GM21528 (cell line): ENCODE results near the gene USP49.

Experiments used
- ATAC-seq: cut with Tn5 transposase; IDR thresholded peaks from one replicate; pipeline ENCODE4 v1.9.1; 2021; ENCODE audit warnings: mild to moderate bottlenecking, moderate library complexity; ENCODE audit not compliant: unreplicated experiment, low FRiP score

The USP49 gene

DNA sequence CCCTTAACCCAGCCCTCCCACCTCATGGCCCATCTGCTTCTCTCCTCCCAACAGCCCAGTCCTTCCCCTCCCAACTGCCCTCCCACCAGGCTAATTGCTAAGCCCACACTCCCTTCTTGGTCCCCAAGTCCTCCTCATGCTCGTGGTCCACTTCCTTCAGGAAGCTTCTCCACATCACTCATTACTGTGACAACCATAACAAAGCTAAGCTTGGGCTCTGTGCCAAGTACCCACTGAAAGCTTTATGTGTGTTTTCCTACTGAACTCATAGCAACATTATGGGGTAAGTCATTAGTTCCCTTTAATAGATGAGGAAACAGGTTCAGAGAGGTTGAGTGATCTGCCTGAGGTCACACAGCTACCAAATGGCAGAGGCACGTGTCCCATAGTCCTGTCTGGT lies 131.7 kb downstream of the USP49 start:
- ATAC-seq: no peak

DNA sequence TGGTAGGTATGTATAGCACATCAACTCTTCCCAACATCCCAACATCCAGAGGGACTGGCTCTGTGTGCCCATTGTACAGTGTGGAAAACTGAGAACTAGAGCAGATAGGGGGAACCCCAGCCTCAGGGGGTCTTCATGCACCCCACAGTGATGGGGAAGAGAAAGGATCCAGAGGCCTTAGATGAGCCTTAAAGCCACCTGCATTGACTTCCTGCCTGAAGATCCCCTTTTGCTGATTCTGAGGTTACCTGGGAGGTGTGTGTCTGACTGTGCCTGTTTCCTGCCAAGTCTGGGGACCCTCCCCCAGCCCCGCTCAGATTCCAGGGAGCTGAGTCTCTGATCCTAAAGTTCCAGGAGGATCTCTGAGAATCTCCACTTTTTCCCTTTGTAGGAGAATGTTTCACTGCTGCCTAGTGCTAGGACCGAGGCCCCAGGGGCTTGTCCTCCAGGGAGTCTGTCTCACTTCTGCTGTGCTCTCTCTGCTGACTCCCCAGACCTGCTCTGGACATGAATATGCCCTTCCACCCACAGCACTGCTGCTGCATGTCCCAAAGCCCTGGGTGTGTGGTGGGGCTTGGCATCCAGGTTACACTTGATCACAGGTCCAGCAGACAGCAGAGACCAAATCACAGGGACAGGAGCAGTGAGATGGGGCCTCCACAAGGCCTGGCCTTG lies 135.1 kb downstream of the USP49 start:
- ATAC-seq: no peak

DNA sequence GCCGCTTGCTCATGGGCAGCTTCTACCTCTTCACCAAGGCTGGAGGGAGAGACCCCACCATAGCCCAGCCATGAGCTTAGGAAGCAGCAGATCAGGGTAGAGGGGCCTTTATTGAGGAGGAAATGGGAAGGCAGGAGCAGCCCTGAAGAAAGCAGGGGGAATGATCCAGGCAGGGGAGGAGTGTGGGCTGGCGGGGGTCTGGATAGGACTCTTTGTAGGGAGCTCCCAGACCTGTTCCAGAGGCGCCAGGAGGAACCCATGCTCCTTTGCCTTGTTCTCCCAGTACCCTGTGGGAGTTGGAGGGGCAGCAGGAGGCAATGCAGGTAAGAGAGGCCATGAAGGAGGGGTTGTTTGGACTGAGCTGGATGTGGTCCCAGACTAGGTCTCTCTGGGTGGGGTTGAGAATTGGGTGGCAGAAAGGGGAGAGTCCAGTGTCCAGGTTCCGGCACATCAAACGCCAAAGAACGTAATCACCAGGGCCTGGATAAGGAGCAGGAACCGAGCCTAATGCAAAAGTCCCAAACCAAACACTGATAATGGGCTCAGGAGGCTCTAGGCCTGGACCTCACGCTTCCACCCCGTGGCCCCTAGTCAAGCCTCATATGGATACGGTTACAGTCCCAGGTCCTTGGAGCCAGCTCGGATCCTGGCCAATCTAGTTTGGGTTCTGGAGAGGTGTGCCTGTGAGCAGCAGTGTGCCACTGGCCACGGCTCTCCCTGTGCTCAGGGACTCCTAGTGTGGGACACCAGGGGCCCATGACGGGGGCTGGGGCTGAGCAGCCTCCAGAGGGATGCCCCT lies 135.9 kb downstream of the USP49 start:
- no peak for ATAC-seq

- ATAC-seq: no peak
Observed at GRCh38 chr6:41758641-41759035, 136.5 kb downstream of the USP49 start.

GRCh38 chr6:41757931-41758640 lies 137.1 kb downstream of the USP49 start:
- ATAC-seq: no peak

DNA sequence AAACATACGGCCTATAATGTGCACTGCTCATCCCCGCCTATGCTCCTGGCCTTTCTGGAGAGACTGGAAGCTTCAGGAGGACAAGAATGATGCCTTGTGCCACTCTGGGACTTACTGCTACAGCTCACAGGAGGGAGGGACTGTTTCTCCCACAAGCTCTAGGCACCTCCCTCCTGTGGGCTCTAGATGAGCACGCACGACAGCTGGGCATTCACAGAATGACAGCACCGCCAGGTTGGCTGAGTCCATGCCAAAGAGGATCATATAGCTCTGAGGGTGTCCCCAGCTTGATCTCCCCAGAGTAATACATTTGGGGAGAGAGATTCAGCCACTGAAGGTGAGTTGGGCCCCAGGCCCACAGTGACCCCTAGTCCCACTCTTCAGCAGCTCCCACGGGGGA lies 137.9 kb downstream of the USP49 start:
- no peak for ATAC-seq

DNA sequence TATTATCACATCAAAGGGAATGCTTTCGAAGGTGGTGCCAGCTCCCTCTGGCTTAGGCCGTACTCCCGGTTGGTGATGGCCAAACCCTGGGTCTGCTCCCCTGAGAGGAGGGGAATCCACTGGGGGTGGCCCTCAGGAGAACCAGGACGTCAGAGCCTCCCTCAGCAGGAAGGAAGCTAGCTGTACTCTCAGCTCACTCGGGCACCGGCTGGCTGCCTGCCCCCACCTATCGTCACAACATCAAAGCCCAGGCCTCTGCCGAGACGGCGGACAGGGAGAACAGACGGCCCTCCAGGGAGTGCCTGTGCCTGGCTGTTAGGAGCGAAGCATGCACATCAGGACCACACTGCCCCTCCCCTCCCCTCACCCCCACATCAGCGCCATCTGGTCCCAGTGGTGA lies 138.8 kb downstream of the USP49 start:
- no peak for ATAC-seq

DNA sequence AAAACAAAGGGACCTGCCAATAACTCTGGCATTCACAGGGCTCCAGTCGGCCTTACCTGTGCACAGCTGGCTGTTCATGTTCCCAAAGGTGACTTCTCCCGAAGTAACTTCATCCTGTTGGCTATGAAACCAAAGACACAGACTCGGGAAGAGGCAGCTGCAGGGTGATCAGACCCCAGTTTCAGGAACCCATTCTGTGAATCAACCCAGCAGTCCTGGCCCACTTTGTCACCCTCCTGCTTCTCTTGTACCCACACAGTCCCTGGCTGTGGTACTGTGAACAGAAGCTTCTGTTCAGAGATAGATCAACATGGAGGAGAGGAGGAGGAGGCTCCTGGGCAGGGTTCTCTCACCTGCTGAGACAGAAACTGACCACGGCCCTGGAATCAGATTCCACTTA lies 139.3 kb downstream of the USP49 start:
- ATAC-seq: no peak

DNA sequence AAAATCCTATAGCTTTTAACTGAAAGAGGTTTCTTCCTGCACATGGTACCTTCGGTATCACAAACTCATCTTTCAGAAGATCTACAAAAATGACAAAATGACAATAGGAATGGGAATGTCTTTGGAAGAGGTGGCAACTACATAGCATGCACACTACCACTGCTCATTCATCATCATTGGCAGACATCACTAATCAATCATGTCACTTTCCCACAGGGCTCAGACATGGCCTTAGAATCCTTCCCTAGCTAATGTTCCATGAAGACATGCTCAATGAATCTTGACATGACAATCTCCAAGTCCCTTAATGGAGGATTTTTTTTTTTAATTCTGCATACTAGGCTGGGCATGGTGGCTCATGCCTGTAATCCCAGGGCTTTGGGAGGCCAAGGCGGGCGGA lies 144.8 kb downstream of the USP49 start:
- ATAC-seq: no peak

DNA sequence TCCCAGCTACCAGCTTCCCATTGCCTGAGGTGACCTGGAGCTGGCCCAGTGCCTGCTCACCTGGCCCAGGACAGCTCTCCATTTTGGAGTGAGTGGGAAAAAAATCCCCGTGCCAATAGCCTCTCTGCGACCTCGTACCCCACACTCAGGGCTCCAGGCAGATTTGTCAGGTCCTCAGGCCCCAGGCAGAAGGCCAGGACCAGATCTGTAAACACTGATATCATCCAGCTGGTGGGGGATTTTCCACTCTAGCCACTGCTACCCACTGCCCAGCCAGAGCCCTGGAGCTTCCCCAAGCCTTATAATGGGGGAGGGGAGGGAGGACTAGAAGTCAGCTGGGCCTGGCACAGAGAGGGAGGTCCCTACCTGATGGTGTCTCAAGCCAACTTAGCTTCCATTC lies 146.6 kb downstream of the USP49 start:
- ATAC-seq: no peak

DNA sequence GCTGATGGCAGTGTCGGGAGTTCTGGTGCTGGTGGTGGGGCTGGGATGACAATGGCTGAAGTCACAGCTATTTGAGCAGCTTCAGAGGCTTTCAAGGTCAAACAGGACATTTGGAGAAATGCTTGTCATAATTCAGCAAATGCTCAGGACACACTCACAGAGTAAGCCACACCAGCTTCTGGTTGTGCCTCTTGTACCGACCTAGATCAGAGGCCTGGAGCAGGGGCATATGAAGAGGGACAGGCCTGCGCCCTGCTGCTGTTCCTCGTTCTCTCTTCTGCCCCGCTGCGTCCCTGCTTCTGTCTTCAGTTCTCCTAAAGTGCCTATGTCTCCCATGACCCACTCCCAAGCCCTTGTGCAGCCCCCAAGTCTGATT lies 147.1 kb downstream of the USP49 start:
- no peak for ATAC-seq

DNA sequence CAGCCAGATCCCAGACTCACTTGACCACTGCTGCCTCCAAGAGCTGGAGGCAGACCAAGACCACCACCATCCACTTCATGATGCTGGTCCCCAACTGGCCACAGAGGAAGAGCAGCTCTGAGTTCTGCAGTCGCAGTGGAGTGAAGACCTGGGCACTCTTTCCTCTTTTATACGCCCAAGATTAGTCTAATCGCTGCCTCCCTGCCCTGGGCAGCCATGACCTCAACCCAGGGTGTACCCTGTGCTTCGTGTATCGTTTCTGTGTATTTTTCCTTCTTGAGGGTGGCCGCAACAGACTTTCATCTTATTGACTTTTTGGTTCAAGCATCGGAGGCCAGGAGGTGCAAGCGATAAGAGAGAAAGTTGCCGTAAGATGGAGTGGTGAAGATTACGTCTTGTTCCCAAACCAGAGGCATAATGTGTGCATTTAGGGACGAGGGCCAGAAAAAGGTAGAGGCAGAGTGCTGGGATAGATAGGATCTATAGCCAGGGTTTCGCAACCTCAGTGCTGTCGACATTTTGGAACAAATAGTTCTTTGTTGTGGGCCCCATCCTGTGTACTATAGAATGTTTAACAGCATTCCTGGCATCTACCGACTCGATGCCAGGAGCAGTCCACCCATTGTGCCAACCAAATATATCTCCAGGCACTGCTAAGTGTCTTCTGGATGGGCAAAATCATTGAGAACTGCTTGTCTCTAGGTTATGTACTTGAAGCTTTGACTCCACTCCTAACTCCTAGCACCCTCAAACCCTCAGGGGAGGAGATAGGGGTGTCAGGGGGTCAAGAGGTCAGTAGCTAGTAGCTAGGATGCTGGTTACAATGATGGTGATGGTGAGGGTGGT lies 147.7 kb downstream of the USP49 start, which contains the start of gene PGC:
TSS of gene PGC (minus strand) at position 142 of the 846 bp plus-strand sequence. CDS start at position 79, 63 bp downstream.
- ATAC-seq: no peak

- no peak for ATAC-seq
Observed at GRCh38 chr6:41746107-41746506, 149.1 kb downstream of the USP49 start.

- no peak for ATAC-seq
Observed at GRCh38 chr6:41744236-41744787, 150.9 kb downstream of the USP49 start.

GRCh38 chr6:41743406-41744235 lies 151.6 kb downstream of the USP49 start:
- no peak for ATAC-seq

GRCh38 chr6:41741625-41742490 lies 153.3 kb downstream of the USP49 start:
- ATAC-seq: no peak

DNA sequence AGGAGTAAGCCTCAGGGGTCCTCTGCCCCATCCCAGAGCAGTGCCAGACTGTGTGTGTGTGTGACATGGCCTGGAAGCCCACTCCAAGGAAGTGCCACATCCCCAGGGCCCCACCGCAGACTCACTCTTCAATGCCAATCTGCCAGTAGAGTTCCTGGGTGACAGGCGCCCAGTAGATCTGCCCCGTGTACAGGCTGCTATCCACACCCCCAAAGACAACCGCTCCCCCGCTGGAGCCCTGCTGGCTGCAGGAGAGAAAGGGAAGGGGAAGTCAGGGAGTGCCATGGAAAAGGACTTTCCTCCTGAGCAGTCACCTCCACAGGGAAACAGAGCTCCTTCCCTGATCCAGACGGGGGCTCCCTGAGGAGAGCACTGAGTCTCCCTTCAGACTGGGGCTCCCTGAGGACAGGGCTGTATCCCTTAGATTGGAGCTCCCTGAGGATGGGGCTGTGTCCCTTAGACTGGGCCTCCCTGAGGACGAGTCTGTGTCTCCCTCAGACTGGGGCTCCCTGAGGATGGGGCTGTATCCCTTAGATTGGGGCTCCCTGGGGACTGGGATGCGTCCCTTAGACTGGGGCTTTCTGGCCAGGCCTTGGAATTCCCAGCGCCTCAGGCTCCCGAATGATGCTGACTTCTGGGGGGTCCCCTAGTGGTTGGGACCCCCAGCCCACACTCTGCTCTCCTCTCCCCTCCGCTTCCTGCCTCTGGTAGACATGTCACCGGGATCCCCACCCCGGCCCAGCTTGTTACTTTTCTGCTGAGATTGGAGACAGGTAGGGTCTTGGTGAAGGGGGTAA lies 154.6 kb downstream of the USP49 start:
- ATAC-seq: no peak
